ENCODE data around the gene BCAS4.

The BCAS4 gene

GRCh38 chr20:50895111-50895830 lies 100.4 kb downstream of the BCAS4 start:
- H3K27me3 ChIP-seq (ENCODE audit: control insufficient read depth, insufficient read depth, low read length), result no peaks in the 10 kb centered on the region
- H3K9me3 ChIP-seq (replicated peaks; ENCODE audit: low read length), result no peaks in the 10 kb centered on the region
- H3K36me3 ChIP-seq (ENCODE audit: insufficient read depth, low read length), result peaks cover 78% of the 10 kb centered on the region
- H3K4me3 ChIP-seq (ENCODE audit: low read length), result no peak overlapping the region
- H3K4me1 ChIP-seq (ENCODE audit: control insufficient read depth, insufficient read depth, low read length), result peaks cover 3% of the 10 kb centered on the region
- H3K9ac ChIP-seq (ENCODE audit: low read depth, low read length), result no peak overlapping the region
- H3K4me2 ChIP-seq (ENCODE audit: low read length), result no peak overlapping the region

DNA sequence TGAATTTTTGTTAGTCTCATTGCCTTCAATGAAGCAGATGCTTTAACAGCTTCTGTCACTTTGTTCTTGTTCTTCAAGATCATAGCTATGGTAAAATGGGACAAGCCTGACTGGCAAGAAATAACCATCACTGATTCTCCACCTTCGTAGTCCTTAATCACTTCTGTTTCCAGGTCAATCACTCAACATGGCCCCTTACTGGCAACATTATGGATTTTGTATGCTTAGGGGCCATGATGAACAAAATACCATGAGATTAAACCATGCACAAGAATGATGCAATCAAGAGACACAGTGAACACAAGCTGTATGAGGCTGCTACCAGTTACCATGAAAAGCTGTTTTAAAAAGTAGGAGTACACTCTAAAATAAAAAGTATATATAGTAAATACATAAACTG lies 103.6 kb downstream of the BCAS4 start:
- Histone ChIP-seq H3K9me3 (replicated peaks; ENCODE audit: low read length) (no peaks in the 10 kb centered on the region), H3K27me3 (ENCODE audit: control insufficient read depth, insufficient read depth, low read length) (no peaks in the 10 kb centered on the region), H3K4me1 (ENCODE audit: control insufficient read depth, insufficient read depth, low read length) (no peaks in the 10 kb centered on the region), H3K36me3 (ENCODE audit: insufficient read depth, low read length) (peaks cover 75% of the 10 kb centered on the region), H3K4me2 (ENCODE audit: low read length) (no peak overlapping the region), H3K4me3 (ENCODE audit: low read length) (no peak overlapping the region), H3K9ac (ENCODE audit: low read depth, low read length) (no peak overlapping the region)

DNA sequence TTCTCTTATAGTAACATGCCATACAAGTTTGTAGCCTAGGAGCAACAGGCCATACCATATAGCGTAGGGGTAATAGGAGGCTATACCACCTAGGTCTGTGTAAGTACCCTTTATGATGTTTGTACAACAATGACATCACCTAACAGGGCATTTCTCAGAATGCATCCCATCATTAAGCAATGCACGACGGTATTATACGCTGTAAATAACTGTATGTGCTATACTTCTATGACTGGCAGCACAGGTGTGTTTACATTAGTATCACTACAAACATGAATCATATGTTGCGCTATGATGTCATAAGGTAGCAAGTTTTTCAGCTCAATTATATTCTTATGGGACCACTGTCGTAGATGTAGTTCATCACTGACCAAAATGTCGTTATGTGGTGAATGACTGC lies 105.4 kb downstream of the BCAS4 start:
- Histone ChIP-seq H3K4me2 (ENCODE audit: low read length) (no peak overlapping the region), H3K27me3 (ENCODE audit: control insufficient read depth, insufficient read depth, low read length) (no peaks in the 10 kb centered on the region), H3K4me3 (ENCODE audit: low read length) (no peak overlapping the region), H3K9ac (ENCODE audit: low read depth, low read length) (no peak overlapping the region), H3K9me3 (replicated peaks; ENCODE audit: low read length) (no peaks in the 10 kb centered on the region), H3K4me1 (ENCODE audit: control insufficient read depth, insufficient read depth, low read length) (no peaks in the 10 kb centered on the region), H3K36me3 (ENCODE audit: insufficient read depth, low read length) (peaks cover 66% of the 10 kb centered on the region)

- H3K4me1 ChIP-seq (ENCODE audit: control insufficient read depth, insufficient read depth, low read length), result no peaks in the 10 kb centered on the region
- no peak overlapping the region for H3K4me2 ChIP-seq (ENCODE audit: low read length)
- H3K36me3 ChIP-seq (ENCODE audit: insufficient read depth, low read length), result peaks cover 68% of the 10 kb centered on the region
- no peaks in the 10 kb centered on the region for H3K9me3 ChIP-seq (replicated peaks; ENCODE audit: low read length)
- H3K4me3 ChIP-seq (ENCODE audit: low read length), result no peak overlapping the region
- no peaks in the 10 kb centered on the region for H3K27me3 ChIP-seq (ENCODE audit: control insufficient read depth, insufficient read depth, low read length)
- no peak overlapping the region for H3K9ac ChIP-seq (ENCODE audit: low read depth, low read length)
These were observed 106.4 kb downstream of the BCAS4 start for GRCh38 chr20:50901301-50901700.

- Histone ChIP-seq H3K9me3 (replicated peaks; ENCODE audit: low read length) (no peaks in the 10 kb centered on the region), H3K9ac (ENCODE audit: low read depth, low read length) (no peak overlapping the region), H3K4me1 (ENCODE audit: control insufficient read depth, insufficient read depth, low read length) (no peaks in the 10 kb centered on the region), H3K36me3 (ENCODE audit: insufficient read depth, low read length) (peaks cover 51% of the 10 kb centered on the region), H3K27me3 (ENCODE audit: control insufficient read depth, insufficient read depth, low read length) (no peaks in the 10 kb centered on the region), H3K4me2 (ENCODE audit: low read length) (no peak overlapping the region), H3K4me3 (ENCODE audit: low read length) (no peak overlapping the region)
These were observed 108.6 kb downstream of the BCAS4 start for GRCh38 chr20:50903353-50904051.

GRCh38 chr20:50904067-50904570 lies 109.3 kb downstream of the BCAS4 start:
- Histone ChIP-seq H3K9ac (ENCODE audit: low read depth, low read length) (no peak overlapping the region), H3K27me3 (ENCODE audit: control insufficient read depth, insufficient read depth, low read length) (no peaks in the 10 kb centered on the region), H3K4me1 (ENCODE audit: control insufficient read depth, insufficient read depth, low read length) (no peaks in the 10 kb centered on the region), H3K9me3 (replicated peaks; ENCODE audit: low read length) (no peaks in the 10 kb centered on the region), H3K4me2 (ENCODE audit: low read length) (no peak overlapping the region), H3K36me3 (ENCODE audit: insufficient read depth, low read length) (peaks cover 45% of the 10 kb centered on the region), H3K4me3 (ENCODE audit: low read length) (no peak overlapping the region)

DNA sequence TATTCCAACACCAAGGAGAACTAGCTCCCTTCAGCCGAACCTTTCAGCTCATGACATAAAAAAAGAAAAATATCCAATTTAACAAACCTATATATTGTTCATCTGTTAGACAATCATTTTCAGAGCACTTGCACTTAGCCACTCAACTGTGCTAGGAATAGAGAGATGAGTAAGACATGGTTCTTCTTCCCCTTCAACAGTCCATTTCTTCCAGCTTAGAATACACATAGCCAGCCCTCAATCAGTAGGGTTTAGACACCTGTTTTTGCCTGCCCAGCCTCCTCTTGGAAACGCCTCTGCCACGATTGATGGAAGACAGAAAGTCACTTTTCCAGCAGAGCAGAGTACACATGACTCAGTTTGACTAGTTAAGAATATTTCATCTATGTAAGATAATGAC lies 114.6 kb downstream of the BCAS4 start:
- Histone ChIP-seq H3K4me1 (ENCODE audit: control insufficient read depth, insufficient read depth, low read length) (peaks cover 34% of the 10 kb centered on the region), H3K9me3 (replicated peaks; ENCODE audit: low read length) (no peaks in the 10 kb centered on the region), H3K4me2 (ENCODE audit: low read length) (no peak overlapping the region), H3K4me3 (ENCODE audit: low read length) (no peak overlapping the region), H3K27me3 (ENCODE audit: control insufficient read depth, insufficient read depth, low read length) (no peaks in the 10 kb centered on the region), H3K36me3 (ENCODE audit: insufficient read depth, low read length) (peaks cover 10% of the 10 kb centered on the region), H3K9ac (ENCODE audit: low read depth, low read length) (no peak overlapping the region)

GRCh38 chr20:50911030-50911429 lies 116.2 kb downstream of the BCAS4 start:
- H3K36me3 ChIP-seq (ENCODE audit: insufficient read depth, low read length), result peaks cover 7% of the 10 kb centered on the region
- H3K27me3 ChIP-seq (ENCODE audit: control insufficient read depth, insufficient read depth, low read length), result no peaks in the 10 kb centered on the region
- H3K4me1 ChIP-seq (ENCODE audit: control insufficient read depth, insufficient read depth, low read length), result peaks cover 50% of the 10 kb centered on the region
- no peaks in the 10 kb centered on the region for H3K9me3 ChIP-seq (replicated peaks; ENCODE audit: low read length)
- no peak overlapping the region for H3K4me3 ChIP-seq (ENCODE audit: low read length)
- H3K9ac ChIP-seq (ENCODE audit: low read depth, low read length), result no peak overlapping the region
- no peak overlapping the region for H3K4me2 ChIP-seq (ENCODE audit: low read length)

DNA sequence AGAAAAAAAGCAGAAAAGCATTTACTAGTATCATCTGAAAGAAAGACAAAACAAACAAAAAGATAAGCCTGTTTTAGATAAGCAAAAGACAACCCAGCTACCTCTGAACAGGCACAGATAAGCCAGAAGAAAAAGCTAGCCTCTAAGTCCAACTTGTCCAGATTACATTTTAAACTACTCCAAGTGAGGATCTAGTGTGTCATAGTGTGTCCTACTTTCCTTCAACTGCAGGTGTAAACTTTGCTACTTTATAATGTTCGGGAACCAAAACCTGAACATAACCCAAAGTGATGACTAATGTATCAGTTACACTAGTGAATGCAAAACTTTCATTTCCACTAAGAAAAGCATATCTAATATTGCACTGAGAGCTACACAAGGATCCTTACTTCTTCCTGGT lies 116.9 kb downstream of the BCAS4 start:
- Histone ChIP-seq H3K9ac (ENCODE audit: low read depth, low read length) (no peak overlapping the region), H3K4me3 (ENCODE audit: low read length) (no peak overlapping the region), H3K4me2 (ENCODE audit: low read length) (no peak overlapping the region), H3K4me1 (ENCODE audit: control insufficient read depth, insufficient read depth, low read length) (peaks cover 57% of the 10 kb centered on the region), H3K9me3 (replicated peaks; ENCODE audit: low read length) (no peaks in the 10 kb centered on the region), H3K36me3 (ENCODE audit: insufficient read depth, low read length) (peaks cover 7% of the 10 kb centered on the region), H3K27me3 (ENCODE audit: control insufficient read depth, insufficient read depth, low read length) (no peaks in the 10 kb centered on the region)

GRCh38 chr20:50913690-50914375 lies 119.0 kb downstream of the BCAS4 start:
- peak overlapping the region; percentile 3 for H3K9ac ChIP-seq (ENCODE audit: low read depth, low read length)

GRCh38 chr20:50915424-50915823 lies 120.6 kb downstream of the BCAS4 start:
- peaks cover 89% of the 10 kb centered on the region for H3K4me1 ChIP-seq (ENCODE audit: control insufficient read depth, insufficient read depth, low read length)
- H3K36me3 ChIP-seq (ENCODE audit: insufficient read depth, low read length), result peaks cover 4% of the 10 kb centered on the region
- H3K4me2 ChIP-seq (ENCODE audit: low read length), result peak overlapping the region; percentile 53
- peak overlapping the region; percentile 12 for H3K9ac ChIP-seq (ENCODE audit: low read depth, low read length)
- H3K27me3 ChIP-seq (ENCODE audit: control insufficient read depth, insufficient read depth, low read length), result no peaks in the 10 kb centered on the region
- no peaks in the 10 kb centered on the region for H3K9me3 ChIP-seq (replicated peaks; ENCODE audit: low read length)
- H3K4me3 ChIP-seq (ENCODE audit: low read length), result no peak overlapping the region

More at GRCh38 chr20:50913690-50914375, 119.0 kb downstream of the BCAS4 start:
- Histone ChIP-seq H3K4me2 (ENCODE audit: low read length) (peak overlapping the region; percentile 30), H3K4me1 (ENCODE audit: control insufficient read depth, insufficient read depth, low read length) (peaks cover 78% of the 10 kb centered on the region), H3K9me3 (replicated peaks; ENCODE audit: low read length) (no peaks in the 10 kb centered on the region), H3K36me3 (ENCODE audit: insufficient read depth, low read length) (peaks cover 4% of the 10 kb centered on the region), H3K27me3 (ENCODE audit: control insufficient read depth, insufficient read depth, low read length) (no peaks in the 10 kb centered on the region), H3K4me3 (ENCODE audit: low read length) (no peak overlapping the region)

All from skeletal muscle satellite cell (primary cell).